NCI-H2227 treated with DMSO at 0.1 percent for 48 hours (cell line): ENCODE measurements around the gene IVL.

Source experiments
- DNase-seq: peaks from one replicate; lab custom pipeline; 2025; lab: John Stamatoyannopoulos, UW

The IVL gene

GRCh38 chr1:152899027-152899426 is 9.3 kb upstream of the IVL start:
- no peak for DNase-seq

- no peak for DNase-seq
Measured at GRCh38 chr1:152899883-152900282, 8.5 kb upstream of the IVL start.

- DNase-seq: no peak
Measured at GRCh38 chr1:152901631-152902030, 6.7 kb upstream of the IVL start.

GRCh38 chr1:152902636-152903035 is 5.7 kb upstream of the IVL start:
- DNase-seq: no peak

GRCh38 chr1:152904688-152905440 is 3.5 kb upstream of the IVL start:
- DNase-seq: no peak

- no peak for DNase-seq
Measured at GRCh38 chr1:152906023-152906565, 2.3 kb upstream of the IVL start.

- DNase-seq: no peak
Measured at GRCh38 chr1:152909206-152909605, 860 bp downstream of the IVL start.

GRCh38 chr1:152912471-152912870 is 4.1 kb downstream of the IVL start:
- no peak for DNase-seq

- no peak for DNase-seq
Measured at GRCh38 chr1:152912900-152913299, 4.6 kb downstream of the IVL start.

- DNase-seq: no peak
Measured at GRCh38 chr1:152917794-152918193, 9.4 kb downstream of the IVL start.

GRCh38 chr1:152919071-152919470 is 10.7 kb downstream of the IVL start:
- DNase-seq: no peak

- DNase-seq: no peak
Measured at GRCh38 chr1:152924191-152924590, 15.8 kb downstream of the IVL start.

- DNase-seq: no peak
Measured at GRCh38 chr1:152926091-152926490, 17.7 kb downstream of the IVL start.

GRCh38 chr1:152928671-152929070 is 20.3 kb downstream of the IVL start:
- DNase-seq: no peak

GRCh38 chr1:152932170-152932811 is 23.9 kb downstream of the IVL start:
- DNase-seq: no peak

- DNase-seq: no peak
Measured at GRCh38 chr1:152933196-152933595, 24.9 kb downstream of the IVL start.

GRCh38 chr1:152940614-152941013 is 32.3 kb downstream of the IVL start:
- DNase-seq: no peak

GRCh38 chr1:152941037-152941711 is 32.8 kb downstream of the IVL start:
- no peak for DNase-seq

- DNase-seq: no peak
Measured at GRCh38 chr1:152942161-152942560, 33.8 kb downstream of the IVL start.

- no peak for DNase-seq
Measured at GRCh38 chr1:152946248-152946647, 37.9 kb downstream of the IVL start.

- no peak for DNase-seq
Measured at GRCh38 chr1:152946651-152947256, 38.4 kb downstream of the IVL start, which contains the start of gene SPRR5. Gene SPRR5, plus strand, starts transcription at chr1:152947206. Its CDS starts 1,349 bp downstream, at chr1:152948555.

GRCh38 chr1:152951711-152952110 is 43.4 kb downstream of the IVL start:
- DNase-seq: no peak
